HG02884 (cell line): ENCODE results near the gene RPL37A.
"Not testable (repeated sequence)": the region's sequence is repeated elsewhere in the genome, so short reads cannot be mapped to it uniquely, and the experiment has no call there.

ENCODE experiments used
- ATAC-seq: cut with Tn5 transposase; IDR thresholded peaks from one replicate; pipeline ENCODE4 v1.9.1; 2021; ENCODE audit warnings: mild to moderate bottlenecking, moderate library complexity; ENCODE audit not compliant: unreplicated experiment

Gene RPL37A

DNA sequence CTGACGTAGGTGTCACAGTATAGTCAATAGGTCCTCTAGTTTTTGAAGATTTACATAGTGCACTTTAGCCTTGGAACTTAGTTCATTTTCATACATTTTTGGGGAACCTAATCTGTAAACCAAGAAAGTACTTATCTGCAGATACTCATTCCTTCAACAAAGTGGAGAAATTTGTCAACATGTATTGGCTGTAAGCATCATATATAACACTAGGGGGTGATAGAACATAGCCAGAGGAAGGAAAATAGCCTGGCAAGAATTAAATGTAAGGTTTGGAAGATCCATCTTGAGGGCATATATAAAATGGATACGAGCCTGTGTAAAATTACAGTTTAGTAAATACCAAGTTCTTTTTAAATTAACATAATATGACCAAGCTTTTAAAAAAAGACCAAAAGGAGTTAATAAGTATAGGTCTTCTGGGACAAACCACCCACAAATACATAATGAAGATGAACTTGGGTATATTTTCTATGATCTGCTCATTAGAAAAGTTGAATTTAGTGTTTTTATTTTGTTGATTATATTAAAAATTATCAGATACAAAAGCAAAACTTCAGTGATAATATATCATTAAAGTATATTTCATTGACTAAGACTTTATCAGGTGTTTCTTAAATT, 18.2 kb downstream of the RPL37A start:
- no peak for ATAC-seq

- no peak for ATAC-seq
Measured at GRCh38 chr2:216517447-216518225, 19.0 kb downstream of the RPL37A start.

DNA sequence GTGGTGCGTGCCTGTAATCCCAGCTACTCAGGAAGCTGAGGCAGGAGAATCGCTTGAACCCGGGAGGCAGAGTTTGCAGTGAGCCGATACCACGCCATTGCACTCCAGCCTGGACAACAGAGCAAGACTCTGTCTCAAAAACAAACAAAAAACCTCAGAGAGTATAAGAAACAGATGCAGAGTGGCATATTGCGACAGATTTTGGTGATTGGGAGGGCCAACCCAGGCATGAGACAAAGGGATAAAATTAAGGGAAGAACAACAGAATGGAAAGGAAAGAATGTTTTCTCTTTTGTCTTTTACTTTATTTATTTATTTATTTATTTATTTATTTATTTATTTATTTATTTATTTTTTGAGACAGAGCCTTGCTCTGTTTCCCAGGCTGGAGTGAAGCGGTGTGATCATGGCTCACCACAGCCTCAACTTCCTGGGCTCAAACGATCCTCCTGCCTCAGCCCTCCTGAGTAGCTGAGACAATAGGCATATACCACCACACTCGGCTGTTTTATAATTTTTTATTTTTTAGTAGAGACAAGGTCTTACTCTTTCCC, 20.0 kb downstream of the RPL37A start:
- ATAC-seq = not testable (repeated sequence)

GRCh38 chr2:216519154-216519762, 20.6 kb downstream of the RPL37A start:
- peak; percentile 54 for ATAC-seq

- ATAC-seq = no peak
Measured at GRCh38 chr2:216520112-216520511, 21.5 kb downstream of the RPL37A start.

GRCh38 chr2:216522892-216523502, 24.4 kb downstream of the RPL37A start:
- ATAC-seq = no peak

- no peak for ATAC-seq
Measured at GRCh38 chr2:216525972-216526371, 27.3 kb downstream of the RPL37A start.

DNA sequence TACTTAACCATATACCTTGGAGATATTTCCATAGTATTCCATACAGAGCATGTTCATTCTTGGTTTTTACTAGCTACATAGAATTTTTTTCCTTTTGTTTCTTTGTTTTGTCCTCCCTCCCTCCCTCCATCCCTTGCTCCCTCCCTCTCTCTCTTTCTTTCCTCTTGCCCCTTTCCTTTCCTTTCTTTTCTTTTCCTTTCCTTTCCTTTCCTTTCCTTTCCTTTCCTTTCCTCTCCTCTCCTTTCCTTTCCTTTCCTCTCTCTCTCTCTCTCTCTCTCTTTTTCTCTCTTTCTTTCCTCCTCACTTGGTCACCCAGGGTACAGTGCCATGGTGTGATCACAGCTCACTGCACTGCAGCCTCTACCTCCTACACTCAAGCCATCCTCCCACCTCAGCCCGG, 28.3 kb downstream of the RPL37A start:
- no peak for ATAC-seq

- no peak for ATAC-seq
Measured at GRCh38 chr2:216527600-216527999, 29.0 kb downstream of the RPL37A start.

DNA sequence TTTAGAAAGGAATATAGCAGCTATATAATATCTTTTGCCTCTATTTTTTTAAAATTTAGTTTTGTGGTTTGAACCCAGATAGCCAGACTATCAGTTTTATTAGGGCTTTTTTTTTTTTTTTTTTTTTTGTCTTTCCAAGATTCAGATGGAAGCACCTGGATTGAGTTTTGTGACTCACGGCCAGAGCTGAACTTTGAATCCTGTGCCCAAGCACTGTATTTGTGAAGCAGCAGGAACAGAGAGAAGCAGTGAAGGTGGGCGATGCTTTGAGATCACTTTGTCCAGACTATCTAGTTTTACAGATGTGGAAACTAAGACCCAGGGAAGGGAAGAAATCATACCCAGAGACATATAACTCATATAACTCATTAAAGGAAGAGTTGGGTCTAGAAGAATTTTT, 33.9 kb downstream of the RPL37A start:
- ATAC-seq = no peak

GRCh38 chr2:216533609-216534008, 35.0 kb downstream of the RPL37A start:
- no peak for ATAC-seq

- no peak for ATAC-seq
Measured at GRCh38 chr2:216534809-216535208, 36.2 kb downstream of the RPL37A start.

DNA sequence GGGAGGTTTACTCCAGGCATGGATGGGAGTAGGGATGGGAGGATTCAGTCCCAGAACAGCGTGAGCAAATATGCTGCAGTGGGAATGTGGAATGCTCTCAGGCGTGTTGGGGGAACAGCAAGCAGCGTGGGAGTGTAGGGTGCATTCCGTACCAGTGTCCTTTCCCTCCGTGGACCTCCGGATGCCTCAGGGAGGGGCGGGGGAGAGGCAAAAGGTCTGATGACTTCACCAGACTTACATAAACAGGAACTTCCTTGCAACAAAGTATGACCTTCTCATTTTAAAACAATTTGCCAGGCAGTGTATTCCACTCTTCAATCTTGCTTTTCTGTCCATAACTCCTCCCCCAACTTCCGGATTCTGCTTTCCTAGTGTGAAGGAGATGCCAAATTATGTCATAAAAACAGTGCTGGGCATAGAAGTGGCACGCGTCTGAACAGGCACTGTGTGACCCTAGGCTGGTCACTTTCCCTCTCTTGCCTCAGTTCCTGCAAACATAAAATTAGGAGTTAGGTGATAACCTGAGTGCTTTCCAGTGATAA, 36.9 kb downstream of the RPL37A start:
- ATAC-seq = no peak

- ATAC-seq = no peak
Measured at GRCh38 chr2:216536734-216537210, 38.1 kb downstream of the RPL37A start.

GRCh38 chr2:216537366-216537765, 38.7 kb downstream of the RPL37A start:
- ATAC-seq = no peak

DNA sequence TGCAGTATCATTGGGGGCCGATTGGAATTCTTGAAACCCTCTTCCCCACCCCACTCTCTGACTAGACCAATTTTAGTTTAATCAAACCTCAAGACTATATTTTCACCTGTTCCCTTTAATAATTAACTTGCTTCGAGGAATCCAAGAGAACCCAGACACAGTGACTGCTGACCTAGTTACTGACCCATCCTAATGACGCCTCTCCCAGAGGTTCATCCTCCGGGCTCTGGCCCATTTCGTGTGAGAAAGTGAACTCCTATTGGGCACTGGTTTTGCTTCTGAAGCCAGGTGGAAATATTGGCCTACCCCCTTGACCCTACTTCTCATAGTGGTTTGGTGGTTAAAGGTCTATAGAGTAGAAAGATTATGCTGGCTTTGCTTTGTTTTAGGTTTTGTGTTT, 39.9 kb downstream of the RPL37A start:
- no peak for ATAC-seq

- no peak for ATAC-seq
Measured at GRCh38 chr2:216539120-216539519, 40.5 kb downstream of the RPL37A start.

- ATAC-seq = no peak
Measured at GRCh38 chr2:216539791-216540241, 41.2 kb downstream of the RPL37A start.

GRCh38 chr2:216540920-216541319, 42.3 kb downstream of the RPL37A start:
- no peak for ATAC-seq

GRCh38 chr2:216541505-216541904, 42.9 kb downstream of the RPL37A start:
- ATAC-seq = no peak

DNA sequence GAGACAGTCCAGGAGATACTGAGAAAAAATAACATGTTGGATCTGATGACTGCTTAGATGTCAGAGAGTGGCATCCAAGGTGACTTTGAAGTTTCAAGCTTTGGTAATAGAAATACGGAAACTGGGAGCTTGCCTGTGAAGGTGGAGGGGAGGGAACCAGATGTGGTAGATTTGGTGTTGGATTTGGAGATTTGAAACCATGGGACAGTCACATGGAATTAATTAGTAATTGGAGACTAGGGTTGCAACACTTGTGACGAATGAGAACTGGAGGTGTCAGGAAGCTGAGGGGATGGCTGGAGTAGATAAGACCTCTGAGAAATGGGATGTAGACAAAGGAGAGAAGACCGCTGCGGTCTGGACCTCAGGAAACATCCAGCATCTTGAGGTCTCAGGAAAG, 46.7 kb downstream of the RPL37A start:
- ATAC-seq = no peak
